HepG2 (cell line): ENCODE data around the gene RBM6.

ENCODE experiments used
- NFYB ChIP-seq: sonication (generic); formaldehyde crosslinking; IDR thresholded peaks from 2 replicates; pipeline ENCODE4 v1.4.0; 2020; ENCODE audit warnings: missing genetic modification reagents
- SIN3A ChIP-seq: IDR thresholded peaks from 2 replicates; pipeline ENCODE4 v1.6.1; 2011; ENCODE audit warnings: low read depth, mild to moderate bottlenecking, control low read depth, low read length, borderline replicate concordance
- TF ChIP-seq, protein P1 (sequence below): sonication (generic); formaldehyde crosslinking; IDR thresholded peaks from 2 replicates; pipeline ENCODE4 v1.4.0; 2020; ENCODE audit warnings: low read depth, mild to moderate bottlenecking, missing genetic modification reagents
- TF ChIP-seq, protein P2 (sequence below), 2 experiments: sonication (generic) in 1 of 2; formaldehyde crosslinking in 1 of 2; IDR thresholded peaks; 2 replicates each; pipeline versions ENCODE4 v1.4.0 to v1.6.1; 2018 to 2020; ENCODE audit warnings: missing genetic modification reagents in 2 of 2, borderline replicate concordance in 1 of 2, low read depth in 1 of 2, mild to moderate bottlenecking in 1 of 2, missing biosample characterization in 1 of 2

DNA sequence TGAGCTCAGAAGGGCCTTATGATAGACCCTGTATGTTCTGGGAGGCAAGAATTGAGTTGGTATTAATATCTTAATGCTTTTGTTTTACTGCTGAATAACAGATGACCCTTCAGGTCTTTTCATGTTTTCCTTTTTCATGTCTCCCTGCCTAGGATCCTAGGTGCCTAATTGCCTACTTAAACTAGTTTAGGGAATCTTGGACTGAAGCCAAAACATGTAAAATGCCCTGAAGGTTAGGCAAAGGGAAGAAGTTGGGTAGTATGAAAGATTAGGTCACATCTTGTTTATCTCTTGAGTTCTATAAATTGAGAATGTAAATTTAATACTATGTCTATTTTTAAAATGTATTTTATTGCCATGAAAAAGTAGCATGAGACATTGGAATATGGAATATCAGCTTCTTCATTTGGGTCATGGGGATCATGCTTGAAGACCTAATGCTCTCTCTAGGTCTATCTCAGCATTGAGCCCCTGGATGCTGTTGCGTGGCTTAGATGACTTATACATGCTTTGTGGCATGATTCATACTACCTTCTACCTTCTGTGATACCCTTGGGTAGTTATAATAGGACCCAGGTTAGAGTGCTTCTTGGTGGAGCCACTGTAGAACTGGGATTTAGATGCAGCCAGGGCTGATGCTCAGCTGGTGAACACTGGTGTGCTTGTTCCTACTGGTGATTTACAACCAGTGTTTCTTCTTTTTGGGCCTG is 26.4 kb downstream of the RBM6 start:
- TF ChIP-seq, protein P1, sequence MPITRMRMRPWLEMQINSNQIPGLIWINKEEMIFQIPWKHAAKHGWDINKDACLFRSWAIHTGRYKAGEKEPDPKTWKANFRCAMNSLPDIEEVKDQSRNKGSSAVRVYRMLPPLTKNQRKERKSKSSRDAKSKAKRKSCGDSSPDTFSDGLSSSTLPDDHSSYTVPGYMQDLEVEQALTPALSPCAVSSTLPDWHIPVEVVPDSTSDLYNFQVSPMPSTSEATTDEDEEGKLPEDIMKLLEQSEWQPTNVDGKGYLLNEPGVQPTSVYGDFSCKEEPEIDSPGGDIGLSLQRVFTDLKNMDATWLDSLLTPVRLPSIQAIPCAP (CRISPR knock-in tag): no peak
- no peak for TF ChIP-seq SIN3A
- TF ChIP-seq NFYB (CRISPR knock-in tag): no peak
- TF ChIP-seq, protein P2, sequence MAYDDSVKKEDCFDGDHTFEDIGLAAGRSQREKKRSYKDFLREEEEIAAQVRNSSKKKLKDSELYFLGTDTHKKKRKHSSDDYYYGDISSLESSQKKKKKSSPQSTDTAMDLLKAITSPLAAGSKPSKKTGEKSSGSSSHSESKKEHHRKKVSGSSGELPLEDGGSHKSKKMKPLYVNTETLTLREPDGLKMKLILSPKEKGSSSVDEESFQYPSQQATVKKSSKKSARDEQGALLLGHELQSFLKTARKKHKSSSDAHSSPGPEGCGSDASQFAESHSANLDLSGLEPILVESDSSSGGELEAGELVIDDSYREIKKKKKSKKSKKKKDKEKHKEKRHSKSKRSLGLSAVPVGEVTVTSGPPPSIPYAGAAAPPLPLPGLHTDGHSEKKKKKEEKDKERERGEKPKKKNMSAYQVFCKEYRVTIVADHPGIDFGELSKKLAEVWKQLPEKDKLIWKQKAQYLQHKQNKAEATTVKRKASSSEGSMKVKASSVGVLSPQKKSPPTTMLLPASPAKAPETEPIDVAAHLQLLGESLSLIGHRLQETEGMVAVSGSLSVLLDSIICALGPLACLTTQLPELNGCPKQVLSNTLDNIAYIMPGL (CRISPR knock-in tag; IDR thresholded peaks at IDR 0.05; ENCODE audit: borderline replicate concordance in 1 of 2, low read depth in 1 of 2): no peak
